ENCODE results near the gene YWHAE.

GRCh38 chr17:1379930-1380313 lies 20.1 kb downstream of the YWHAE start:
- TF ChIP-seq EZH2 (IDR thresholded peaks at IDR 0.05; ENCODE audit: low read length, missing control alignments): no peak
- TF ChIP-seq CTCF (conservative IDR thresholded peaks at IDR 0.05 in 1 of 2, IDR thresholded peaks at IDR 0.05 in 1 of 2; ENCODE audit: low read depth in 1 of 2, low read length in 2 of 2): no peak
